Measurements from ENCODE around the gene CASP7.

Gene CASP7

DNA sequence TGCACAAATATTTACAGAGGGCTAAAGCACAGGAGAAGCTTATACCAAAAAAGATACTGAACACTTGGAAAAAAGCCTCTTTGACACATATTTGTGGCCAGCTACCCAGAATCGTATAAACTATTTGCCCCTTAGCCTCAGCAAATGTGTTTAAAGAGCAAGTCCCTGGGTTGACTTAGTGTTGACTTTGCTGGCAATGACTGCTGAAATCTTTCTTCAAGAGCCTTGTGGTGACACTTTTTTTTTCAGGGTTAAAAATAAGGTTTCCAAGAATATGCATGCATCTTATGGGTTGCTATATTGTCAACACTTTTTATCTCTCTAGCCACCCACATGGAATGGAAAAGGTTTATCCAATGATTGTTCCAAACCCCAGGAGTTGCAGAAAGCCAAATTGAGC lies 56.9 kb downstream of the CASP7 start:
- H2BK15ac ChIP-seq (ENCODE audit: low read depth, poor library complexity, severe bottlenecking) = no peak overlapping the region
- no peak overlapping the region for H2AFZ ChIP-seq (ENCODE audit: low read depth, low read length)
- H3K4me3 ChIP-seq (ENCODE audit: insufficient read depth in 1 of 2, low read depth in 1 of 2, low read length in 2 of 2) = no peak overlapping the region
- H2BK12ac ChIP-seq (ENCODE audit: low read length in 2 of 2) = no peak overlapping the region
- no peak overlapping the region for H3K23ac ChIP-seq (ENCODE audit: low read length in 2 of 2)
- no peaks in the 10 kb centered on the region for H3K9me3 ChIP-seq (ENCODE audit: control insufficient read depth, low read length)
- no peak overlapping the region for H3K4me2 ChIP-seq (ENCODE audit: low read length, poor library complexity, severe bottlenecking)
- no peak overlapping the region for H3K9ac ChIP-seq (ENCODE audit: low read length)
- peak; percentile 82 for DNase-seq
- no peak overlapping the region for H3K14ac ChIP-seq (ENCODE audit: low read length in 2 of 2)
- no peaks in the 10 kb centered on the region for H3K79me1 ChIP-seq (replicated peaks; ENCODE audit: low read length, poor library complexity, severe bottlenecking)
- no peak overlapping the region for H4K8ac ChIP-seq (ENCODE audit: low read length)
- no peak overlapping the region for H2BK120ac ChIP-seq (ENCODE audit: low read depth, low read length)
- H3K27me3 ChIP-seq (ENCODE audit: control insufficient read depth in 1 of 2, insufficient read depth in 1 of 2, low read length in 2 of 2) = peaks cover 6 to 14% of the 10 kb centered on the region in 2 experiments
- H3K4ac ChIP-seq (ENCODE audit: low read depth in 1 of 2, low read length in 2 of 2) = no peak overlapping the region
- H3K4me1 ChIP-seq (ENCODE audit: control insufficient read depth, insufficient read depth, low read depth, low read length) = peaks cover 4% of the 10 kb centered on the region
- WGBS = 0% methylated on average over 1 of the region's 1 CpG
- H3K27ac ChIP-seq (ENCODE audit: low read length, poor library complexity, severe bottlenecking) = no peak overlapping the region
- H3K18ac ChIP-seq (ENCODE audit: low read depth in 1 of 2, low read length in 2 of 2) = no peak overlapping the region
- peaks cover 0 to under 1% of the 10 kb centered on the region in 2 experiments for H3K36me3 ChIP-seq (ENCODE audit: control insufficient read depth in 1 of 2, insufficient read depth in 2 of 2, low read depth in 1 of 2, low read length in 2 of 2)
- no peak overlapping the region for H4K91ac ChIP-seq (ENCODE audit: low read length)
- H2BK5ac ChIP-seq (ENCODE audit: low read depth, low read length, poor library complexity, severe bottlenecking) = no peak overlapping the region
- H2AK5ac ChIP-seq (ENCODE audit: low read length, severe bottlenecking) = no peak overlapping the region

DNA sequence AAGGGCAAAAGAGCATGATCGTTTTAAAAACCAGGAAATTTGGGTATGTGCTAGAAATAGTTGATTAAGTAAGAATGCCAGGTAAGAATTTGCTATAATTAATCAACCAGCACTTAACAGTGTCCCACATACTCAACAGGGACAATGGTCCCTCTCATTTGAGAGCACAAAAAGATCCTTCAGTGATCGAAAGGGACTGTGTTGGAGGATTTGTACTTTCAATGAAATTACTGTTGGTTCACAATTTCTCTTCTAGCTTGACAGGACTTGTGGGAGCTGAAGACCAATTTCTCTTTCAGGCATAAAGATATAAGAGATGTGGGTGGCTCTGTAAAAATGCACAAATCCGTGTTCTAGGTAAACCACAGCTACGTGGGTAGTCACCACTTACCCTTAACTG lies 59.3 kb downstream of the CASP7 start:
- Histone ChIP-seq H2AK5ac (ENCODE audit: low read length, severe bottlenecking) (no peak overlapping the region), H2BK120ac (ENCODE audit: low read depth, low read length) (no peak overlapping the region), H3K9me3 (ENCODE audit: control insufficient read depth, low read length) (no peaks in the 10 kb centered on the region), H3K23ac (ENCODE audit: low read length in 2 of 2) (no peak overlapping the region), H3K18ac (ENCODE audit: low read depth in 1 of 2, low read length in 2 of 2) (no peak overlapping the region), H3K79me1 (replicated peaks; ENCODE audit: low read length, poor library complexity, severe bottlenecking) (no peaks in the 10 kb centered on the region), H3K4ac (ENCODE audit: low read depth in 1 of 2, low read length in 2 of 2) (no peak overlapping the region), H3K14ac (ENCODE audit: low read length in 2 of 2) (no peak overlapping the region), H3K4me2 (ENCODE audit: low read length, poor library complexity, severe bottlenecking) (no peak overlapping the region), H3K27me3 (ENCODE audit: control insufficient read depth in 1 of 2, insufficient read depth in 1 of 2, low read length in 2 of 2) (peaks cover 7 to 35% of the 10 kb centered on the region in 2 experiments), H2AFZ (ENCODE audit: low read depth, low read length) (no peak overlapping the region), H2BK15ac (ENCODE audit: low read depth, poor library complexity, severe bottlenecking) (no peak overlapping the region), H2BK5ac (ENCODE audit: low read depth, low read length, poor library complexity, severe bottlenecking) (no peak overlapping the region), H4K8ac (ENCODE audit: low read length) (no peak overlapping the region), H2BK12ac (ENCODE audit: low read length in 2 of 2) (no peak overlapping the region), H4K91ac (ENCODE audit: low read length) (no peak overlapping the region), H3K4me1 (ENCODE audit: control insufficient read depth, insufficient read depth, low read depth, low read length) (peaks cover 4% of the 10 kb centered on the region), H3K4me3 (ENCODE audit: insufficient read depth in 1 of 2, low read depth in 1 of 2, low read length in 2 of 2) (no peak overlapping the region), H3K9ac (ENCODE audit: low read length) (no peak overlapping the region), H3K27ac (ENCODE audit: low read length, poor library complexity, severe bottlenecking) (no peak overlapping the region), H3K36me3 (ENCODE audit: control insufficient read depth in 1 of 2, insufficient read depth in 2 of 2, low read depth in 1 of 2, low read length in 2 of 2) (no peaks in the 10 kb centered on the region)
- WGBS = 100% methylated on average over 1 of the region's 4 CpGs
- no peak for DNase-seq

DNA sequence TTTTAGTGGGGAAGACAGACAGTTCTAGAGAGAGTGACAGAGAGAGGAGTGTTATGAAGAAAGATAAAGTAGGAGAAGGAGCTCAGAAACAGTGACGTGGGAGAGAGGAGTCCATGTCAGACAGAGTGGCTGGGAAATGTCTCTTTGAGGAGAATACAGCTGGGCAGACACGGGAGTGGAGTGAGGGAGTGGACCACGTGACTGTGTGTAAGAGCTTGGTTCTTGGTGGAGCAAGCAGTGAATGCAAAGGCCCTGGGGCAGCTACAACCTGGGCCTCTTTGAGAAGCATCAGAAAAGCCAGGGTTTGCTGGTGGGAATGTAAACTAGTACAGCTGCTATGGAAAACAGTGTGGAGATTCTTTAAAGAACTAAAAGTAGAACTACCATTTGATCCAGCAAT lies 59.9 kb downstream of the CASP7 start:
- no peak overlapping the region for H2AK5ac ChIP-seq (ENCODE audit: low read length, severe bottlenecking)
- H2BK15ac ChIP-seq (ENCODE audit: low read depth, poor library complexity, severe bottlenecking) = no peak overlapping the region
- H3K9ac ChIP-seq (ENCODE audit: low read length) = no peak overlapping the region
- no peaks in the 10 kb centered on the region for H3K79me1 ChIP-seq (replicated peaks; ENCODE audit: low read length, poor library complexity, severe bottlenecking)
- no peaks in the 10 kb centered on the region for H3K36me3 ChIP-seq (ENCODE audit: control insufficient read depth in 1 of 2, insufficient read depth in 2 of 2, low read depth in 1 of 2, low read length in 2 of 2)
- no peak overlapping the region for H2AFZ ChIP-seq (ENCODE audit: low read depth, low read length)
- H3K4me1 ChIP-seq (ENCODE audit: control insufficient read depth, insufficient read depth, low read depth, low read length) = peaks cover 4% of the 10 kb centered on the region
- H3K4me2 ChIP-seq (ENCODE audit: low read length, poor library complexity, severe bottlenecking) = no peak overlapping the region
- H3K9me3 ChIP-seq (ENCODE audit: control insufficient read depth, low read length) = no peaks in the 10 kb centered on the region
- H2BK12ac ChIP-seq (ENCODE audit: low read length in 2 of 2) = no peak overlapping the region
- H3K23ac ChIP-seq (ENCODE audit: low read length in 2 of 2) = no peak overlapping the region
- H4K91ac ChIP-seq (ENCODE audit: low read length) = no peak overlapping the region
- no peak overlapping the region for H3K18ac ChIP-seq (ENCODE audit: low read depth in 1 of 2, low read length in 2 of 2)
- no peak overlapping the region for H4K8ac ChIP-seq (ENCODE audit: low read length)
- peaks cover 13 to 40% of the 10 kb centered on the region in 2 experiments for H3K27me3 ChIP-seq (ENCODE audit: control insufficient read depth in 1 of 2, insufficient read depth in 1 of 2, low read length in 2 of 2)
- 71% methylated on average over 3 of the region's 3 CpGs for WGBS
- H2BK5ac ChIP-seq (ENCODE audit: low read depth, low read length, poor library complexity, severe bottlenecking) = no peak overlapping the region
- H2BK120ac ChIP-seq (ENCODE audit: low read depth, low read length) = no peak overlapping the region
- no peak overlapping the region for H3K4me3 ChIP-seq (ENCODE audit: insufficient read depth in 1 of 2, low read depth in 1 of 2, low read length in 2 of 2)
- no peak overlapping the region for H3K4ac ChIP-seq (ENCODE audit: low read depth in 1 of 2, low read length in 2 of 2)
- DNase-seq = no peak
- H3K27ac ChIP-seq (ENCODE audit: low read length, poor library complexity, severe bottlenecking) = no peak overlapping the region
- H3K14ac ChIP-seq (ENCODE audit: low read length in 2 of 2) = no peak overlapping the region

DNA sequence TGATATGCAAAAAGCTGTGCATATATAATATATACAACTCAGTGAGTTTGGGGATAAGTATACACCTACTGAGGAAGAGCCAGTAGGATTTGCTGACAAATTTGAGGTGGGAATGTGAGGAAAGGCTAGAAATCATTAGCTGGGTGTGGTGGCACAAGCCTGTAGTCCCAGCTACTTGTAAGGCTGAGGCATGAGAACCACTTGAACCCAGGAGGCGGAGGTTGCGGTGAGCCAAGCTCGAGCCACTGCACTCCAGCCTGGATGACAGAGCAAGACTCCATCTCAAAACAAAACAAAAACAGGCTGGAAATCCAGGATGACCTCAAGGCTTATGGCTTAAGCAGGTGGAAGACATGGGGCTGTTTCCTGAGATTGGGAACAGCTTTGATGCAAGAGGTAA lies 61.1 kb downstream of the CASP7 start:
- Histone ChIP-seq H2BK120ac (ENCODE audit: low read depth, low read length) (no peak overlapping the region), H3K36me3 (ENCODE audit: control insufficient read depth in 1 of 2, insufficient read depth in 2 of 2, low read depth in 1 of 2, low read length in 2 of 2) (no peaks in the 10 kb centered on the region), H3K9ac (ENCODE audit: low read length) (no peak overlapping the region), H4K8ac (ENCODE audit: low read length) (no peak overlapping the region), H2AK5ac (ENCODE audit: low read length, severe bottlenecking) (no peak overlapping the region), H3K4me3 (ENCODE audit: insufficient read depth in 1 of 2, low read depth in 1 of 2, low read length in 2 of 2) (no peak overlapping the region), H3K9me3 (ENCODE audit: control insufficient read depth, low read length) (no peaks in the 10 kb centered on the region), H2AFZ (ENCODE audit: low read depth, low read length) (no peak overlapping the region), H3K4ac (ENCODE audit: low read depth in 1 of 2, low read length in 2 of 2) (no peak overlapping the region), H3K18ac (ENCODE audit: low read depth in 1 of 2, low read length in 2 of 2) (no peak overlapping the region), H3K14ac (ENCODE audit: low read length in 2 of 2) (no peak overlapping the region), H2BK15ac (ENCODE audit: low read depth, poor library complexity, severe bottlenecking) (no peak overlapping the region), H3K27ac (ENCODE audit: low read length, poor library complexity, severe bottlenecking) (no peak overlapping the region), H2BK12ac (ENCODE audit: low read length in 2 of 2) (no peak overlapping the region), H3K79me1 (replicated peaks; ENCODE audit: low read length, poor library complexity, severe bottlenecking) (no peaks in the 10 kb centered on the region), H3K27me3 (ENCODE audit: control insufficient read depth in 1 of 2, insufficient read depth in 1 of 2, low read length in 2 of 2) (peaks cover 14 to 42% of the 10 kb centered on the region in 2 experiments), H2BK5ac (ENCODE audit: low read depth, low read length, poor library complexity, severe bottlenecking) (no peak overlapping the region), H3K4me2 (ENCODE audit: low read length, poor library complexity, severe bottlenecking) (no peak overlapping the region), H3K23ac (ENCODE audit: low read length in 2 of 2) (no peak overlapping the region), H4K91ac (ENCODE audit: low read length) (no peak overlapping the region), H3K4me1 (ENCODE audit: control insufficient read depth, insufficient read depth, low read depth, low read length) (peaks cover 1% of the 10 kb centered on the region)
- no peak for DNase-seq
- WGBS = 94% methylated on average over 2 of the region's 3 CpGs

Data from mesenchymal stem cell (in vitro differentiated cells and primary cell).